Bronchial epithelial cell (primary cell): ENCODE results near the gene APCDD1L. TPM values are rescaled to one million over a fixed set of nuclear protein-coding genes. Genes with fewer than 3 reads are reported as not detected.

ENCODE experiments used
- DNase-seq: peaks from one replicate; pipeline ENCODE4 v3.0.0-alpha.2; 2010; ENCODE audit warnings: low read depth
- FAIRE-seq: peaks from 2 replicates; lab custom pipeline; 2011; peaks lifted over from hg19 to GRCh38; lab: Jason Lieb, UNC
- H3K27me3 ChIP-seq: 2 replicates; pipeline ENCODE4 v1.5.1; 2011; ENCODE audit warnings: low read length; ENCODE audit not compliant: control insufficient read depth, insufficient read depth
- H3K36me3 ChIP-seq: 2 replicates; pipeline ENCODE4 v1.5.1; 2011; ENCODE audit warnings: low read length; ENCODE audit not compliant: control insufficient read depth, insufficient read depth
- H3K4me3 ChIP-seq: 2 replicates; pipeline ENCODE4 v1.5.1; 2011; ENCODE audit warnings: mild to moderate bottlenecking, low read depth, low read length, control low read depth
- total RNA-seq: library from RNA; depleted of rRNA; stranded (reverse); fragments of >200 nt; gene quantifications from 2 replicates; pipeline ENCODE4 v1.2.1, GENCODE V29; 2014
- TF ChIP-seq, protein P1 (sequence below): IDR thresholded peaks from 2 replicates; pipeline ENCODE4 v1.5.1; 2011; ENCODE audit warnings: mild to moderate bottlenecking, moderate library complexity, low read length, control low read depth, inconsistent platforms; ENCODE audit not compliant: insufficient read depth, severe bottlenecking

Gene APCDD1L
- total RNA-seq, 1 donor from 2014 or later: under 0.01 TPM

DNA sequence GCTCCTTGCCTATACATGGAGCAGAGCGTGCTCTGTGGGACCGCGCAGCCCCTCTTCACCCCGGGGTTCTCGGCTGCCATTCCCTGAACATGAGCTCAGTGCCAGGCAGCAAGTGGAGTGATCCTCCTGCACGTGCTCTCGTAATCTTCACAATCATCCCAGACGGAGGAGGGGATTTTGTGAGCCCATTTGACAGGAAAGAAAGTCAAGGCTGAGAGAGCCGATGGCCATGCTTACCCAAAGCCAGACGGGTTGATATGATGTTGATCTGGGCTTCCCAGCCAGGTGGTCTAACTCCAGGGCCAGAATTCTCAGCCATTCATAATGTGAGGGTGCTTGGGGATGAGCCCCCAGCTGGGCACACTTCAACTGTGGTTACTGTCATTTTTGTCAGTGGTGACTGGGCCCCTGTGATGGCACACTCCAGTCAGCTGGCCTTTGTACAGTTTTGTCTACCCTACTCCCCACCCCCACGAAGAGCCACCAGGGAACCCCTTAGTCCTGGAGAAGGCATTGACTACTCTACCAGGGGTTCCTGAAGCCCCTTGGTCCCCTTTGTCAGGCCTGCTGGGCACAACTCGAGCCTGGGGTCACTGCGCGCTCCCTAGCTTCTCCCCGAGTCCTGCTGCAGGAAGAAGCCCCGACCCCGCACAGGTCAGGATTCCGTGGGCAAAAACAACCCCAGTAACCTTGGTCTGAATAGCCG is 1.5 kb downstream of the APCDD1L start:
- Histone ChIP-seq H3K36me3 (no peaks in the 10 kb centered on the region), H3K27me3 (peaks cover 11% of the 10 kb centered on the region), H3K4me3 (no peak overlapping the region)
- DNase-seq (no peak), FAIRE-seq (no peak)
- TF ChIP-seq, protein P1, sequence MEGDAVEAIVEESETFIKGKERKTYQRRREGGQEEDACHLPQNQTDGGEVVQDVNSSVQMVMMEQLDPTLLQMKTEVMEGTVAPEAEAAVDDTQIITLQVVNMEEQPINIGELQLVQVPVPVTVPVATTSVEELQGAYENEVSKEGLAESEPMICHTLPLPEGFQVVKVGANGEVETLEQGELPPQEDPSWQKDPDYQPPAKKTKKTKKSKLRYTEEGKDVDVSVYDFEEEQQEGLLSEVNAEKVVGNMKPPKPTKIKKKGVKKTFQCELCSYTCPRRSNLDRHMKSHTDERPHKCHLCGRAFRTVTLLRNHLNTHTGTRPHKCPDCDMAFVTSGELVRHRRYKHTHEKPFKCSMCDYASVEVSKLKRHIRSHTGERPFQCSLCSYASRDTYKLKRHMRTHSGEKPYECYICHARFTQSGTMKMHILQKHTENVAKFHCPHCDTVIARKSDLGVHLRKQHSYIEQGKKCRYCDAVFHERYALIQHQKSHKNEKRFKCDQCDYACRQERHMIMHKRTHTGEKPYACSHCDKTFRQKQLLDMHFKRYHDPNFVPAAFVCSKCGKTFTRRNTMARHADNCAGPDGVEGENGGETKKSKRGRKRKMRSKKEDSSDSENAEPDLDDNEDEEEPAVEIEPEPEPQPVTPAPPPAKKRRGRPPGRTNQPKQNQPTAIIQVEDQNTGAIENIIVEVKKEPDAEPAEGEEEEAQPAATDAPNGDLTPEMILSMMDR: no peak

DNA sequence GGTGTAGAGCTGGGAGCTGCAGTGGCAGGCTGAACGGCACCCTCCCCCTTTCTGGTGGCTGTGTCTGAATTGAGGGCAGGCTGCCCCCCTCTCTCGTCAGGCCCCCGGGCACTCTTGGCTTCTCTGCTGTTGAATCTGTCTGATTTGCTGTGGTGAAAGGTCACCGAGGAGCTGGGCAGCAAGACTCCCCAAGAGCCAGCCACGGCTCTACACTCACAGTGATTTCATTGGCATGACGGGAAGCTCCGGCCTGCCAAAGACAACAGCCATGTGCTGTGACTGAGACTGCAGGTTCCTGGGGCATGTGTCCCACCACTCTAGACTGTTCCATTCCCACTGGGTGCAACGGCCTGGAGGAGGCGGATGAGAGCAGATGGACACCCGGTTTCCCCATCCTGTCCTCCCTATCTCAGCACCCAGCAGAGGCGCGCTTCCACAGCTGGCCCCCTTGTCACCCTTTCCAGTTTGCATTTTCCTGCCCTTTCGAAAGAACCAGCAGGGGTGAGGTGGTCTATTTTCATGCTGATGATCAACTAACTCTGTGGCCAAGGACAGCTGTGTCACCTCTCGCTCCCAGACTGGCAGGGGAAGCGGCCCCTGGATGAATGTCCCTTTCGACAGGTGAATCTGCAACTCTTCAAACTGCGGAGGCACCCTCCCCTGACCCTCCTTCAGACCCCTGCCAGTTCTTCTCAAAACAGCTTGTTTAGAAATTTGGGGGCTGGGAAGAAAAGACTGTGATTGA is 2.2 kb downstream of the APCDD1L start:
- TF ChIP-seq, protein P1: no peak
- no peak overlapping the region for H3K4me3 ChIP-seq
- no peak for DNase-seq
- H3K36me3 ChIP-seq: no peaks in the 10 kb centered on the region
- H3K27me3 ChIP-seq: peaks cover 11% of the 10 kb centered on the region
- FAIRE-seq: no peak

DNA sequence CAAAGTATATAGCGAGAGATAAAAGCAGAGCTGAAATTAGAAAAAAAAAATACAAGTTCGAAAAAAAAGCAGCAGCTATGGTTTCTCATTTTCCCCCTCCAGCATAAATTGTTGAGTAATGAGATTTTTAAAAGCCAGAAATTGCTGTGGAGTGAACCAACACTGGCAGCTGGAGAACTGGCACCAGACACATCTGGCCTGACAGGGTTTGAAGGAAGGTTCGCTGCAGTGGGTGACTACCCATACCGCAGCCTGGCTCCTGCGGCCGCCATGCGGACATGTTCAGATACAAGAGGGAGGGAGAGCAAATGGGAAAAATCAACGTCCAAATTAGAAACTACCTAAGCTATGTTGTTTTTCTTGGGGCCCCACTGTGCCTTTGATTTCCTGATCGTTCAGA is 3.3 kb downstream of the APCDD1L start:
- TF ChIP-seq, protein P1: no peak
- no peak overlapping the region for H3K4me3 ChIP-seq
- no peak for FAIRE-seq
- peaks cover 11% of the 10 kb centered on the region for H3K27me3 ChIP-seq
- DNase-seq: no peak
- H3K36me3 ChIP-seq: no peaks in the 10 kb centered on the region

DNA sequence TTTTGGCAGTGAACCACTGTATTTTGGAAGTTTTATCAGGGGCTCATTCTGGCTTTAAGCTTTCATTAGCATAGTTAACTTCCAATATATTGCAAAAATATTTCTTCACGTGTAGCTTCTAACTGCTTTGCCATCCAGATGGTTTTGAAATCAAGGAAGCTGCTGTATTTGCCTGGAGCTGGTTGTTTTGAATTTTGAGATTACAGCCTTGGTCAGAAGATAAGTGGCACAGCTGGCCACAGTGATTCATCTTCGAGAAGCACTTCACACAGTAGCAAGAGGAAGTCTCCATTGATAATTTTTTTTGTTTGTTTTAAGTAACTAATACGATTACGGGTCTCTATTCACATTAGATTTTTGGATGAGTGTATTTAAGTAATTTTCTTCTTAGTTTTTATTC is 3.8 kb downstream of the APCDD1L start:
- TF ChIP-seq, protein P1: no peak
- peak; percentile 64 for DNase-seq
- no peaks in the 10 kb centered on the region for H3K36me3 ChIP-seq
- H3K27me3 ChIP-seq: peaks cover 11% of the 10 kb centered on the region
- FAIRE-seq: no peak
- no peak overlapping the region for H3K4me3 ChIP-seq

DNA sequence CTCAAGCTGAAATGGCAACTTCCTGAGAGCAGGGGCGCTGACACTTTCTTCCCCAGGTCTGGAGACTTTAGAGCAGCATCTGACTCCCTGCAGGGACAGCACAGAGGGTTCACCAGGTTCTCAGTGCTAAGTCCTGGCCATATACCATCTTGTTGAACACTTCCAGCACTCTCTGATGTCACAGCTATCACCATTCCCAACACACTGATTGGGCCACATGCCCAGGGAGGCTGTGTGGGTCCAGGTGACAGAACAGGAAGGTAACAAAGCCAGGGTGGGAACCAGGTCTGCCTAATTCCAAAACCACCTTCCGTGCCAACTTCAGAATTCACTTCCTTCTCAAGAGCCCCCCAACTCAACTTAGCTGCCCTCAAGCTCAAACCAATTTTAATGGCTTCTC is 4.3 kb downstream of the APCDD1L start:
- DNase-seq: no peak
- H3K36me3 ChIP-seq: no peaks in the 10 kb centered on the region
- TF ChIP-seq, protein P1: no peak
- peaks cover 11% of the 10 kb centered on the region for H3K27me3 ChIP-seq
- H3K4me3 ChIP-seq: no peak overlapping the region
- FAIRE-seq: peak; percentile 88
